Mesenchymal stem cell (in vitro differentiated cells and primary cell): ENCODE measurements around the gene MKNK2.

ENCODE experiments used
- DNase-seq: peaks from one replicate; pipeline ENCODE4 v3.0.0-alpha.2; 2013
- H2AFZ ChIP-seq: one replicate; pipeline ENCODE4 v1.6.1; 2013; ENCODE audit warnings: low read depth, mild to moderate bottlenecking, control low read depth, inconsistent platforms, low read length, moderate library complexity
- H2AK5ac ChIP-seq: 2 replicates; pipeline ENCODE4 v1.6.1; 2013; ENCODE audit warnings: low read length, moderate library complexity, mild to moderate bottlenecking, inconsistent platforms; ENCODE audit not compliant: severe bottlenecking
- H2BK120ac ChIP-seq: one replicate; pipeline ENCODE4 v1.6.1; 2013; ENCODE audit warnings: low read depth, mild to moderate bottlenecking, inconsistent platforms, low read length, moderate library complexity
- H2BK12ac ChIP-seq, 2 experiments: one replicate each; pipeline ENCODE4 v1.6.1; 2013; ENCODE audit warnings: inconsistent platforms in 2 of 2, low read length in 2 of 2, mild to moderate bottlenecking in 2 of 2, moderate library complexity in 2 of 2, control low read depth in 1 of 2
- H2BK15ac ChIP-seq: one replicate; pipeline ENCODE4 v1.6.1; 2013; ENCODE audit warnings: mild to moderate bottlenecking, low read depth, inconsistent platforms; ENCODE audit not compliant: poor library complexity, severe bottlenecking
- H2BK5ac ChIP-seq: 2 replicates; pipeline ENCODE4 v1.6.1; 2013; ENCODE audit warnings: low read depth, mild to moderate bottlenecking, low read length, control low read depth, inconsistent platforms; ENCODE audit not compliant: poor library complexity, severe bottlenecking
- H3K14ac ChIP-seq, 2 experiments: one replicate each; pipeline ENCODE4 v1.6.1; 2013; ENCODE audit warnings: inconsistent platforms in 2 of 2, low read length in 2 of 2, control low read depth in 1 of 2, mild to moderate bottlenecking in 1 of 2, moderate library complexity in 1 of 2
- H3K18ac ChIP-seq, 2 experiments: one replicate each; pipeline ENCODE4 v1.6.1; 2013; ENCODE audit warnings: inconsistent platforms in 2 of 2, low read length in 2 of 2, control low read depth in 1 of 2, low read depth in 1 of 2, mild to moderate bottlenecking in 1 of 2
- H3K23ac ChIP-seq, 2 experiments: one replicate each; pipeline ENCODE4 v1.6.1; 2013; ENCODE audit warnings: inconsistent platforms in 2 of 2, low read length in 2 of 2, mild to moderate bottlenecking in 2 of 2, moderate library complexity in 2 of 2, control low read depth in 1 of 2
- H3K27ac ChIP-seq: 2 replicates; pipeline ENCODE4 v1.5.1; 2013; ENCODE audit warnings: mild to moderate bottlenecking, moderate library complexity, low read length, control low read depth, inconsistent platforms; ENCODE audit not compliant: poor library complexity, severe bottlenecking
- H3K27me3 ChIP-seq, 2 experiments: 2 replicates each; pipeline versions ENCODE4 v1.6.1 to v1.7.0; 2013; ENCODE audit warnings: low read length in 2 of 2, mild to moderate bottlenecking in 2 of 2, moderate library complexity in 2 of 2, control low read depth in 1 of 2, inconsistent platforms in 1 of 2; ENCODE audit not compliant: control insufficient read depth in 1 of 2, insufficient read depth in 1 of 2
- H3K36me3 ChIP-seq, 2 experiments: 2 replicates each; pipeline versions ENCODE4 v1.6.1 to v1.7.0; 2013; ENCODE audit warnings: low read length in 2 of 2, control low read depth in 1 of 2, inconsistent platforms in 1 of 2, low read depth in 1 of 2, mild to moderate bottlenecking in 1 of 2; ENCODE audit not compliant: insufficient read depth in 2 of 2, control insufficient read depth in 1 of 2
- H3K4ac ChIP-seq, 2 experiments: one replicate each; pipeline ENCODE4 v1.6.1; 2013; ENCODE audit warnings: inconsistent platforms in 2 of 2, low read length in 2 of 2, mild to moderate bottlenecking in 2 of 2, moderate library complexity in 2 of 2, control low read depth in 1 of 2, low read depth in 1 of 2
- H3K4me1 ChIP-seq: 2 replicates; pipeline ENCODE4 v1.6.1; 2013; ENCODE audit warnings: low read depth, low read length, control low read depth; ENCODE audit not compliant: control insufficient read depth, insufficient read depth
- H3K4me2 ChIP-seq: 2 replicates; pipeline ENCODE4 v1.6.1; 2013; ENCODE audit warnings: low read length, mild to moderate bottlenecking, inconsistent platforms; ENCODE audit not compliant: poor library complexity, severe bottlenecking
- H3K4me3 ChIP-seq, 2 experiments: 2 replicates each; pipeline versions ENCODE4 v1.5.1 to v1.7.0; 2013; ENCODE audit warnings: low read length in 2 of 2, mild to moderate bottlenecking in 2 of 2, control low read depth in 1 of 2, low read depth in 1 of 2; ENCODE audit not compliant: insufficient read depth in 1 of 2
- H3K79me1 ChIP-seq: replicated peaks from 2 replicates; pipeline ENCODE4 v1.6.1; 2013; ENCODE audit warnings: mild to moderate bottlenecking, control low read depth, low read length, inconsistent platforms; ENCODE audit not compliant: poor library complexity, severe bottlenecking
- H3K9ac ChIP-seq: 2 replicates; pipeline ENCODE4 v1.7.0; 2013; ENCODE audit warnings: mild to moderate bottlenecking, low read length, moderate library complexity
- H3K9me3 ChIP-seq: 2 replicates; pipeline ENCODE4 v1.7.0; 2013; ENCODE audit warnings: mild to moderate bottlenecking, low read length; ENCODE audit not compliant: control insufficient read depth
- H4K8ac ChIP-seq: one replicate; pipeline ENCODE4 v1.6.1; 2013; ENCODE audit warnings: inconsistent platforms, mild to moderate bottlenecking, low read length, moderate library complexity
- H4K91ac ChIP-seq: one replicate; pipeline ENCODE4 v1.6.1; 2013; ENCODE audit warnings: mild to moderate bottlenecking, low read length, inconsistent platforms
- WGBS: methylation state at CpG from one replicate; pipeline ENCODE4 v1.1.7; 2013; ENCODE audit warnings: mixed read lengths; 5-methylcytosine and 5-hydroxymethylcytosine counted together

Gene MKNK2

GRCh38 chr19:2051773-2052704 is 995 bp upstream of the MKNK2 start:
- Histone ChIP-seq H3K9ac (peak overlapping the region; percentile 84), H2BK120ac (peak overlapping the region; percentile 83), H3K27me3 (no peaks in the 10 kb centered on the region), H3K27ac (no peak overlapping the region), H2BK5ac (no peak overlapping the region), H3K4me2 (no peak overlapping the region), H2BK15ac (peak overlapping the region; percentile 8), H3K36me3 (peaks cover 8 to 24% of the 10 kb centered on the region in 2 experiments), H3K23ac (peak overlapping the region; percentile 2 to 34), H3K4me3 (peak overlapping the region; percentile 42 to 73), H4K91ac (peak overlapping the region; percentile 95), H3K4me1 (peaks cover 54% of the 10 kb centered on the region), H3K14ac (no peak overlapping the region), H2BK12ac (peak overlapping the region; percentile 59 to 91), H3K79me1 (peaks cover 6% of the 10 kb centered on the region), H2AFZ (peak overlapping the region; percentile 46), H2AK5ac (peak overlapping the region; percentile 33), H4K8ac (peak overlapping the region; percentile 97), H3K18ac (peak overlapping the region; percentile 85 to 98), H3K4ac (peak overlapping the region; percentile 75 to 92), H3K9me3 (no peaks in the 10 kb centered on the region)
- no peak for DNase-seq
- WGBS = 88% methylated on average over 18 of the region's 18 CpGs

- Histone ChIP-seq H2AFZ (no peak overlapping the region), H3K4me3 (peak overlapping the region; percentile 75 to 90), H3K18ac (peak overlapping the region; percentile 51 to 67), H3K79me1 (peaks cover 20% of the 10 kb centered on the region), H2BK12ac (no peak overlapping the region), H2BK15ac (peak overlapping the region; percentile 52), H3K23ac (peak overlapping the region in 1 of 2 experiments; percentile 37), H3K9ac (peak overlapping the region; percentile 86), H2AK5ac (no peak overlapping the region), H2BK120ac (peak overlapping the region; percentile 68), H3K4me1 (peaks cover 48% of the 10 kb centered on the region), H3K4ac (peak overlapping the region in 1 of 2 experiments; percentile 68), H3K9me3 (no peaks in the 10 kb centered on the region), H2BK5ac (no peak overlapping the region), H3K14ac (peak overlapping the region; percentile 76 to 89), H3K27ac (peak overlapping the region; percentile 36), H3K27me3 (no peaks in the 10 kb centered on the region), H3K36me3 (peaks cover 22 to 39% of the 10 kb centered on the region in 2 experiments), H4K8ac (no peak overlapping the region), H4K91ac (no peak overlapping the region), H3K4me2 (peak overlapping the region; percentile 90)
- no peak for DNase-seq
- WGBS = 1% methylated on average over 35 of the region's 49 CpGs
Measured at GRCh38 chr19:2050349-2050990, 574 bp downstream of the MKNK2 start.

GRCh38 chr19:2049741-2050348 is 1.2 kb downstream of the MKNK2 start:
- H2BK5ac ChIP-seq = no peak overlapping the region
- H2BK12ac ChIP-seq = no peak overlapping the region
- no peak overlapping the region for H4K8ac ChIP-seq
- peak; percentile 73 for DNase-seq
- no peak overlapping the region for H3K4ac ChIP-seq
- H3K27me3 ChIP-seq = no peaks in the 10 kb centered on the region
- H2AFZ ChIP-seq = no peak overlapping the region
- peak overlapping the region; percentile 54 for H3K27ac ChIP-seq
- peak overlapping the region; percentile 77 for H4K91ac ChIP-seq
- no peaks in the 10 kb centered on the region for H3K9me3 ChIP-seq
- H3K4me3 ChIP-seq = peak overlapping the region; percentile 75 to 90
- peak overlapping the region in 1 of 2 experiments; percentile 89 for H3K14ac ChIP-seq
- peak overlapping the region; percentile 86 for H3K9ac ChIP-seq
- peaks cover 51% of the 10 kb centered on the region for H3K4me1 ChIP-seq
- 2% methylated on average over 16 of the region's 16 CpGs for WGBS
- H2BK15ac ChIP-seq = no peak overlapping the region
- H3K79me1 ChIP-seq = peaks cover 26% of the 10 kb centered on the region
- H2AK5ac ChIP-seq = no peak overlapping the region
- H3K4me2 ChIP-seq = peak overlapping the region; percentile 90
- no peak overlapping the region for H3K23ac ChIP-seq
- peaks cover 28 to 46% of the 10 kb centered on the region in 2 experiments for H3K36me3 ChIP-seq
- H2BK120ac ChIP-seq = no peak overlapping the region
- H3K18ac ChIP-seq = peak overlapping the region in 1 of 2 experiments; percentile 67
